ENCODE data around the gene IL32. TPM values are rescaled to one million over a fixed set of nuclear protein-coding genes. Genes with fewer than 3 reads are reported as not detected.

The IL32 gene
- total and polyA plus RNA-seq, 2 donors (not counting 1 experiment from before 2014, with no cell fraction given): 2.0 to 2.3 TPM

DNA sequence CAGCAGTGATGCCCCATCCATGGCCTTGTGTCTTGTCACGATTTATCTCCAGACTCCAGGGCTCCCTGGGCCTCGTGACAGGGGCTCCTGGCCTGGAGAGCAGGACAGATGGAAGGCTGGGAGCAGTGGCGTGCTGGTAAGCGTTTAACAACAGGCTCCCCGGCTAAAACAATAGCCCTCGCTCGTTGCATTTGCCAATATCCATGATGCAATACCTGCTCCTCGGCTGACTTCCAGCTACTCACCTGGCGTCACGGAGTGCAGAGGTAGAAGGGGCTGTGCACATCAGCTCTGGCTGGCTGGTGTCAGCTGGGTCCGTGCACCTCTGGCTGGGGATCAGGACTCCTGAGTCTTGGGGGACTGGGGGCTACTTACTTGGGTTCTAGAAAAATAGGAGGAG is 27.2 kb upstream of the IL32 start:
- H3K9me3 Mint-ChIP-seq (ENCODE audit: insufficient read depth): no peaks in the 10 kb centered on the region
- H3K4me3 ChIP-seq (ENCODE audit: control extremely low read depth in 1 of 5, extremely low read depth in 1 of 5, insufficient read depth in 1 of 5, low read depth in 2 of 5, low read length in 4 of 5): no peak overlapping the region
- ATAC-seq (ENCODE audit: low read depth) (no peak), DNase-seq (no peak)
- peaks cover 0 to 68% (median 37%) of the 10 kb centered on the region in 4 experiments for H3K27me3 ChIP-seq (replicated peaks in 1 of 4; ENCODE audit: control extremely low read depth in 1 of 4, control insufficient read depth in 3 of 4, insufficient read depth in 4 of 4, low read length in 3 of 4)
- peaks cover 9% of the 10 kb centered on the region for H3K4me1 Mint-ChIP-seq
- no peak overlapping the region for H3K4me2 ChIP-seq (replicated peaks; ENCODE audit: low read depth, low read length, poor library complexity, severe bottlenecking)
- peaks cover 0 to 14% (median 0%) of the 10 kb centered on the region in 3 donors for H3K9me3 ChIP-seq (ENCODE audit: control extremely low read depth in 1 of 3, control insufficient read depth in 2 of 3, insufficient read depth in 1 of 3, low read length in 2 of 3)
- no peak overlapping the region for H2AFZ ChIP-seq (ENCODE audit: insufficient read depth, low read depth, low read length, poor library complexity, severe bottlenecking)
- H3K9ac ChIP-seq (ENCODE audit: low read length): no peak overlapping the region
- peaks cover 3% of the 10 kb centered on the region for H4K20me1 ChIP-seq (ENCODE audit: control insufficient read depth, insufficient read depth, low read length, poor library complexity, severe bottlenecking)
- H3K4me1 ChIP-seq (ENCODE audit: control insufficient read depth in 2 of 2, insufficient read depth in 2 of 2, low read length in 2 of 2): peaks cover 15 to 30% of the 10 kb centered on the region in 2 donors
- POLR2A ChIA-PET: no interaction called here
- 46% methylated on average over 11 of the region's 11 CpGs for WGBS (ENCODE audit: insufficient coverage)
- CTCF ChIA-PET: interaction anchor here (1.1 to 1.8 kb wide), 3 partner anchors 9 to 91 kb away, joined by 3 to 7 read pairs (median 7); no protein-coding TSS in a partner anchor
- H3K4me3 Mint-ChIP-seq: no peak overlapping the region
- H3K36me3 ChIP-seq (replicated peaks in 1 of 2; ENCODE audit: control extremely low read depth in 1 of 2, control insufficient read depth in 1 of 2, extremely low read depth in 1 of 2, insufficient read depth in 2 of 2, low read length in 1 of 2): no peaks in the 10 kb centered on the region
- H3K27ac ChIP-seq (ENCODE audit: low read length in 2 of 2): no peak overlapping the region
- peaks cover 43% of the 10 kb centered on the region for H3K27me3 Mint-ChIP-seq
- intact Hi-C loops (cut with micrococcal nuclease): no loop called here
- H3K79me2 ChIP-seq (ENCODE audit: control insufficient read depth, insufficient read depth, low read length): no peaks in the 10 kb centered on the region
- TF ChIP-seq, protein P1, sequence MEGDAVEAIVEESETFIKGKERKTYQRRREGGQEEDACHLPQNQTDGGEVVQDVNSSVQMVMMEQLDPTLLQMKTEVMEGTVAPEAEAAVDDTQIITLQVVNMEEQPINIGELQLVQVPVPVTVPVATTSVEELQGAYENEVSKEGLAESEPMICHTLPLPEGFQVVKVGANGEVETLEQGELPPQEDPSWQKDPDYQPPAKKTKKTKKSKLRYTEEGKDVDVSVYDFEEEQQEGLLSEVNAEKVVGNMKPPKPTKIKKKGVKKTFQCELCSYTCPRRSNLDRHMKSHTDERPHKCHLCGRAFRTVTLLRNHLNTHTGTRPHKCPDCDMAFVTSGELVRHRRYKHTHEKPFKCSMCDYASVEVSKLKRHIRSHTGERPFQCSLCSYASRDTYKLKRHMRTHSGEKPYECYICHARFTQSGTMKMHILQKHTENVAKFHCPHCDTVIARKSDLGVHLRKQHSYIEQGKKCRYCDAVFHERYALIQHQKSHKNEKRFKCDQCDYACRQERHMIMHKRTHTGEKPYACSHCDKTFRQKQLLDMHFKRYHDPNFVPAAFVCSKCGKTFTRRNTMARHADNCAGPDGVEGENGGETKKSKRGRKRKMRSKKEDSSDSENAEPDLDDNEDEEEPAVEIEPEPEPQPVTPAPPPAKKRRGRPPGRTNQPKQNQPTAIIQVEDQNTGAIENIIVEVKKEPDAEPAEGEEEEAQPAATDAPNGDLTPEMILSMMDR (IDR thresholded peaks at IDR 0.05): no peak
- TF ChIP-seq EZH2 (IDR thresholded peaks at IDR 0.05; ENCODE audit: borderline replicate concordance, insufficient read depth, low read depth, low read length, poor library complexity, severe bottlenecking): no peak
- H3K27ac Mint-ChIP-seq: no peak overlapping the region

DNA sequence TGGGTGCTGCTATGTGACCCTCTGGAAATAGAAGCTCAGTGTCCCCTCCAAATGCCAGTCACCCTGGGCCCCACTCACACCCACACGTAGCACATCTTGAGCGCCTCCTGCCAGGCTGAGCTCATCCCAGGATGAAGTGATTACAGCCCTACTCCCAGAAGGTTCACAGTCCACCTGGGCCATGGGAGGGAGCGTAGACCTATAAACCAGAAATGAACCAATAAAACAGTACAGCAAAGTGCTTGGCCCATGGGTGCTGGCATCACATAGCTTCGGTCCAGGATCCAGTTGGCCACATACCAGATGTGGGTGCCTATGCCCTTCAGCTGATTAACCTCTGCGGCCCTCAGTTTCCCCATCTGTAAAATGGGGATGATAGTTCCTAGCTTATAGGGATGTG is 26.5 kb upstream of the IL32 start:
- no peak overlapping the region for H3K4me2 ChIP-seq (replicated peaks; ENCODE audit: low read depth, low read length, poor library complexity, severe bottlenecking)
- DNase-seq (no peak), ATAC-seq (ENCODE audit: low read depth) (no peak)
- ChIA-PET CTCF (interaction anchor here (1.1 to 1.8 kb wide), 2 partner anchors 11 to 91 kb away, joined by 3 to 7 read pairs; no protein-coding TSS in a partner anchor), POLR2A (no interaction called here)
- H3K27ac Mint-ChIP-seq: no peak overlapping the region
- H3K9me3 ChIP-seq (ENCODE audit: control extremely low read depth in 1 of 3, control insufficient read depth in 2 of 3, insufficient read depth in 1 of 3, low read length in 2 of 3): peaks cover 0 to 16% (median 0%) of the 10 kb centered on the region in 3 donors
- H3K9ac ChIP-seq (ENCODE audit: low read length): no peak overlapping the region
- no peaks in the 10 kb centered on the region for H3K79me2 ChIP-seq (ENCODE audit: control insufficient read depth, insufficient read depth, low read length)
- intact Hi-C loops (cut with micrococcal nuclease): no loop called here
- H3K4me1 Mint-ChIP-seq: peaks cover 9% of the 10 kb centered on the region
- no peaks in the 10 kb centered on the region for H3K9me3 Mint-ChIP-seq (ENCODE audit: insufficient read depth)
- H3K4me3 Mint-ChIP-seq: no peak overlapping the region
- no peak overlapping the region for H3K27ac ChIP-seq (ENCODE audit: low read length in 2 of 2)
- peaks cover 3% of the 10 kb centered on the region for H4K20me1 ChIP-seq (ENCODE audit: control insufficient read depth, insufficient read depth, low read length, poor library complexity, severe bottlenecking)
- no peaks in the 10 kb centered on the region for H3K36me3 ChIP-seq (replicated peaks in 1 of 2; ENCODE audit: control extremely low read depth in 1 of 2, control insufficient read depth in 1 of 2, extremely low read depth in 1 of 2, insufficient read depth in 2 of 2, low read length in 1 of 2)
- H3K27me3 ChIP-seq (replicated peaks in 1 of 4; ENCODE audit: control extremely low read depth in 1 of 4, control insufficient read depth in 3 of 4, insufficient read depth in 4 of 4, low read length in 3 of 4): peaks cover 0 to 68% (median 39%) of the 10 kb centered on the region in 4 experiments
- peaks cover 15 to 30% of the 10 kb centered on the region in 2 donors for H3K4me1 ChIP-seq (ENCODE audit: control insufficient read depth in 2 of 2, insufficient read depth in 2 of 2, low read length in 2 of 2)
- H2AFZ ChIP-seq (ENCODE audit: insufficient read depth, low read depth, low read length, poor library complexity, severe bottlenecking): no peak overlapping the region
- TF ChIP-seq, protein P1 (IDR thresholded peaks at IDR 0.05): no peak
- H3K4me3 ChIP-seq (ENCODE audit: control extremely low read depth in 1 of 5, extremely low read depth in 1 of 5, insufficient read depth in 1 of 5, low read depth in 2 of 5, low read length in 4 of 5): no peak overlapping the region
- peaks cover 43% of the 10 kb centered on the region for H3K27me3 Mint-ChIP-seq
- 86% methylated on average over 4 of the region's 5 CpGs for WGBS (ENCODE audit: insufficient coverage)
